ENCODE data around the gene PSMC4. TPM values are rescaled to one million over a fixed set of nuclear protein-coding genes. Genes with fewer than 3 reads are reported as not detected.

Gene PSMC4
- 10 to 100 TPM; 53.3 to 66.8 TPM for total RNA-seq
- 10 to 100 TPM; 37.7 to 61.0 TPM for polyA plus RNA-seq
- long read RNA-seq, donor 1, transcript PSMC4-203 (10 exons, 1,532 nt), result minor isoform, 6 of 233 reads
- long read RNA-seq, donor 1, transcript PSMC4-201 (11 exons, 1,591 nt), result major isoform, 209 of 233 reads
- long read RNA-seq, donor 1, partial matches to known transcripts, result 12 of 233 reads
- long read RNA-seq, donor 1, other reads (novel, unspliced or antisense), result 5 of 233 reads
- long read RNA-seq, donor 2, transcript PSMC4-201 (11 exons, 1,591 nt), result major isoform, 18 of 23 reads
- long read RNA-seq, donor 2, partial matches to known transcripts, result 3 of 23 reads
- long read RNA-seq, donor 2, other reads (novel, unspliced or antisense), result 1 of 23 reads

- intact Hi-C loops (cut with DNase I), result loop anchor here (1.0 to 5.0 kb wide), 3 partner anchors 124 to 178 kb away; partner anchors contain the start of gene FBL (in 1 of the 2)
- peak within 1 kb of the TSS; percentile 79 to 91 for H3K4me3 ChIP-seq (ENCODE audit: low read length in 2 of 2)
- no peaks in the 10 kb centered on the region for H3K9me3 ChIP-seq (ENCODE audit: control insufficient read depth, low read length)
- DNase-seq (peak; percentile 99), ATAC-seq (ENCODE audit: low FRiP score) (peak; percentile 100)
- 1% methylated on average over 47 of the region's 47 CpGs for WGBS, 2 donors
- H3K27ac ChIP-seq (ENCODE audit: low read depth in 1 of 2, low read length in 2 of 2), result peak within 1 kb of the TSS in 1 of 2 donors; percentile 88
- no peaks in the 10 kb centered on the region for H3K4me1 ChIP-seq (ENCODE audit: control insufficient read depth in 1 of 2, insufficient read depth in 2 of 2, low read length in 2 of 2)
- peaks cover 0 to 3% of the 10 kb centered on the region in 2 donors for H3K36me3 ChIP-seq (ENCODE audit: control insufficient read depth in 1 of 2, insufficient read depth in 2 of 2, low read length in 1 of 2)
- no peaks in the 10 kb centered on the region for H3K27me3 ChIP-seq (ENCODE audit: control insufficient read depth in 1 of 2, insufficient read depth in 2 of 2, low read length in 1 of 2)
Observed at GRCh38 chr19:39970675-39971379, at the start of gene PSMC4. TSS of gene PSMC4 (plus strand) at chr19:39971165. CDS start at chr19:39971203, 38 bp downstream.

- Histone ChIP-seq H3K27ac (ENCODE audit: low read depth in 1 of 2, low read length in 2 of 2) (no peak overlapping the region), H3K4me3 (ENCODE audit: low read length in 2 of 2) (no peak overlapping the region), H3K27me3 (ENCODE audit: control insufficient read depth in 1 of 2, insufficient read depth in 2 of 2, low read length in 1 of 2) (no peaks in the 10 kb centered on the region), H3K4me1 (ENCODE audit: control insufficient read depth in 1 of 2, insufficient read depth in 2 of 2, low read length in 2 of 2) (no peaks in the 10 kb centered on the region), H3K9me3 (ENCODE audit: control insufficient read depth, low read length) (no peaks in the 10 kb centered on the region), H3K36me3 (ENCODE audit: control insufficient read depth in 1 of 2, insufficient read depth in 2 of 2, low read length in 1 of 2) (no peaks in the 10 kb centered on the region)
- WGBS, 2 donors, result 75 to 80% methylated on average over 4 of the region's 4 CpGs
- intact Hi-C loops (cut with DNase I), result no loop called here
- no peak for DNase-seq
- no peak for ATAC-seq (ENCODE audit: low FRiP score)
Observed at GRCh38 chr19:39923862-39924261, 47.1 kb upstream of the PSMC4 start.

GRCh38 chr19:39924389-39924788, 46.6 kb upstream of the PSMC4 start:
- Histone ChIP-seq H3K36me3 (ENCODE audit: control insufficient read depth in 1 of 2, insufficient read depth in 2 of 2, low read length in 1 of 2) (no peaks in the 10 kb centered on the region), H3K9me3 (ENCODE audit: control insufficient read depth, low read length) (no peaks in the 10 kb centered on the region), H3K27ac (ENCODE audit: low read depth in 1 of 2, low read length in 2 of 2) (no peak overlapping the region), H3K4me1 (ENCODE audit: control insufficient read depth in 1 of 2, insufficient read depth in 2 of 2, low read length in 2 of 2) (no peaks in the 10 kb centered on the region), H3K27me3 (ENCODE audit: control insufficient read depth in 1 of 2, insufficient read depth in 2 of 2, low read length in 1 of 2) (no peaks in the 10 kb centered on the region), H3K4me3 (ENCODE audit: low read length in 2 of 2) (no peak overlapping the region)
- DNase-seq (no peak), ATAC-seq (ENCODE audit: low FRiP score) (no peak)
- intact Hi-C loops (cut with DNase I), result no loop called here
- 93% methylated on average over 37 of the region's 37 CpGs for WGBS, 2 donors

GRCh38 chr19:39924952-39925351, 46.0 kb upstream of the PSMC4 start:
- no peaks in the 10 kb centered on the region for H3K36me3 ChIP-seq (ENCODE audit: control insufficient read depth in 1 of 2, insufficient read depth in 2 of 2, low read length in 1 of 2)
- H3K27ac ChIP-seq (ENCODE audit: low read depth in 1 of 2, low read length in 2 of 2), result no peak overlapping the region
- DNase-seq (no peak), ATAC-seq (ENCODE audit: low FRiP score) (no peak)
- WGBS, 2 donors, result 67 to 76% methylated on average over 5 of the region's 5 CpGs
- intact Hi-C loops (cut with DNase I), result no loop called here
- no peak overlapping the region for H3K4me3 ChIP-seq (ENCODE audit: low read length in 2 of 2)
- no peaks in the 10 kb centered on the region for H3K27me3 ChIP-seq (ENCODE audit: control insufficient read depth in 1 of 2, insufficient read depth in 2 of 2, low read length in 1 of 2)
- no peaks in the 10 kb centered on the region for H3K9me3 ChIP-seq (ENCODE audit: control insufficient read depth, low read length)
- H3K4me1 ChIP-seq (ENCODE audit: control insufficient read depth in 1 of 2, insufficient read depth in 2 of 2, low read length in 2 of 2), result no peaks in the 10 kb centered on the region

GRCh38 chr19:39926170-39926760, 44.7 kb upstream of the PSMC4 start:
- Histone ChIP-seq H3K27ac (ENCODE audit: low read depth in 1 of 2, low read length in 2 of 2) (no peak overlapping the region), H3K27me3 (ENCODE audit: control insufficient read depth in 1 of 2, insufficient read depth in 2 of 2, low read length in 1 of 2) (no peaks in the 10 kb centered on the region), H3K4me3 (ENCODE audit: low read length in 2 of 2) (no peak overlapping the region), H3K9me3 (ENCODE audit: control insufficient read depth, low read length) (no peaks in the 10 kb centered on the region), H3K36me3 (ENCODE audit: control insufficient read depth in 1 of 2, insufficient read depth in 2 of 2, low read length in 1 of 2) (no peaks in the 10 kb centered on the region), H3K4me1 (ENCODE audit: control insufficient read depth in 1 of 2, insufficient read depth in 2 of 2, low read length in 2 of 2) (no peaks in the 10 kb centered on the region)
- ATAC-seq (ENCODE audit: low FRiP score) (no peak), DNase-seq (no peak)
- intact Hi-C loops (cut with DNase I), result no loop called here
- WGBS, 2 donors, result 86 to 89% methylated on average over 8 of the region's 8 CpGs

- Histone ChIP-seq H3K27ac (ENCODE audit: low read depth in 1 of 2, low read length in 2 of 2) (no peak overlapping the region), H3K36me3 (ENCODE audit: control insufficient read depth in 1 of 2, insufficient read depth in 2 of 2, low read length in 1 of 2) (no peaks in the 10 kb centered on the region), H3K4me3 (ENCODE audit: low read length in 2 of 2) (no peak overlapping the region), H3K4me1 (ENCODE audit: control insufficient read depth in 1 of 2, insufficient read depth in 2 of 2, low read length in 2 of 2) (no peaks in the 10 kb centered on the region), H3K9me3 (ENCODE audit: control insufficient read depth, low read length) (no peaks in the 10 kb centered on the region), H3K27me3 (ENCODE audit: control insufficient read depth in 1 of 2, insufficient read depth in 2 of 2, low read length in 1 of 2) (no peaks in the 10 kb centered on the region)
- no peak for DNase-seq
- ATAC-seq (ENCODE audit: low FRiP score), result no peak
- 89% methylated on average over 11 of the region's 11 CpGs for WGBS, 2 donors
- intact Hi-C loops (cut with DNase I), result no loop called here
Observed at GRCh38 chr19:39927076-39927475, 43.9 kb upstream of the PSMC4 start.

GRCh38 chr19:39927524-39928356, 43.2 kb upstream of the PSMC4 start:
- intact Hi-C loops (cut with DNase I), result no loop called here
- Histone ChIP-seq H3K4me3 (ENCODE audit: low read length in 2 of 2) (no peak overlapping the region), H3K4me1 (ENCODE audit: control insufficient read depth in 1 of 2, insufficient read depth in 2 of 2, low read length in 2 of 2) (no peaks in the 10 kb centered on the region), H3K27ac (ENCODE audit: low read depth in 1 of 2, low read length in 2 of 2) (no peak overlapping the region), H3K9me3 (ENCODE audit: control insufficient read depth, low read length) (no peaks in the 10 kb centered on the region), H3K36me3 (ENCODE audit: control insufficient read depth in 1 of 2, insufficient read depth in 2 of 2, low read length in 1 of 2) (no peaks in the 10 kb centered on the region), H3K27me3 (ENCODE audit: control insufficient read depth in 1 of 2, insufficient read depth in 2 of 2, low read length in 1 of 2) (no peaks in the 10 kb centered on the region)
- ATAC-seq (ENCODE audit: low FRiP score) (no peak), DNase-seq (no peak)
- WGBS, 2 donors, result 87 to 89% methylated on average over 23 of the region's 23 CpGs

GRCh38 chr19:39928357-39928725, 42.6 kb upstream of the PSMC4 start:
- no peaks in the 10 kb centered on the region for H3K36me3 ChIP-seq (ENCODE audit: control insufficient read depth in 1 of 2, insufficient read depth in 2 of 2, low read length in 1 of 2)
- no peak overlapping the region for H3K27ac ChIP-seq (ENCODE audit: low read depth in 1 of 2, low read length in 2 of 2)
- H3K27me3 ChIP-seq (ENCODE audit: control insufficient read depth in 1 of 2, insufficient read depth in 2 of 2, low read length in 1 of 2), result no peaks in the 10 kb centered on the region
- intact Hi-C loops (cut with DNase I), result no loop called here
- H3K4me3 ChIP-seq (ENCODE audit: low read length in 2 of 2), result no peak overlapping the region
- 78 to 81% methylated on average over 3 of the region's 3 CpGs for WGBS, 2 donors
- H3K4me1 ChIP-seq (ENCODE audit: control insufficient read depth in 1 of 2, insufficient read depth in 2 of 2, low read length in 2 of 2), result no peaks in the 10 kb centered on the region
- ATAC-seq (ENCODE audit: low FRiP score), result no peak
- no peak for DNase-seq
- no peaks in the 10 kb centered on the region for H3K9me3 ChIP-seq (ENCODE audit: control insufficient read depth, low read length)

Measured in aorta (tissue), 5 donors.